ENCODE data around the gene TTBK1. TPM values are rescaled to one million over a fixed set of nuclear protein-coding genes. Genes with fewer than 3 reads are reported as not detected.

The TTBK1 gene
- total and polyA plus RNA-seq, 2 donors from 2014 or later: 0.26 to 0.31 TPM

- H3K27ac ChIP-seq (ENCODE audit: low read depth in 2 of 2, low read length in 2 of 2): no peak overlapping the region
- H3K9ac ChIP-seq (ENCODE audit: low read length in 3 of 3): no peak overlapping the region
- no peak overlapping the region for H3K4me3 ChIP-seq (ENCODE audit: low read length in 3 of 3)
- FAIRE-seq (no peak), DNase-seq (peak in 2 of 5 donors; percentile 31 to 60)
- no peaks in the 10 kb centered on the region for H3K36me3 ChIP-seq (ENCODE audit: control insufficient read depth in 2 of 3, insufficient read depth in 3 of 3, low read length in 3 of 3)
- intact Hi-C loops (cut with DNase I): no loop called here
- no peaks in the 10 kb centered on the region for H3K4me1 ChIP-seq (ENCODE audit: control insufficient read depth in 2 of 3, insufficient read depth in 2 of 3, low read depth in 1 of 3, low read length in 3 of 3)
- no peak for TF ChIP-seq CTCF (IDR thresholded peaks at IDR 0.05; ENCODE audit: borderline replicate concordance, extremely low read depth, insufficient read depth)
- H3K9me3 ChIP-seq (ENCODE audit: control insufficient read depth in 2 of 3, insufficient read depth in 1 of 3, low read length in 3 of 3): no peaks in the 10 kb centered on the region
- H3K27me3 ChIP-seq (ENCODE audit: control insufficient read depth, insufficient read depth, low read length): no peaks in the 10 kb centered on the region
Measured at GRCh38 chr6:43284991-43285781, 41.9 kb downstream of the TTBK1 start.

DNA sequence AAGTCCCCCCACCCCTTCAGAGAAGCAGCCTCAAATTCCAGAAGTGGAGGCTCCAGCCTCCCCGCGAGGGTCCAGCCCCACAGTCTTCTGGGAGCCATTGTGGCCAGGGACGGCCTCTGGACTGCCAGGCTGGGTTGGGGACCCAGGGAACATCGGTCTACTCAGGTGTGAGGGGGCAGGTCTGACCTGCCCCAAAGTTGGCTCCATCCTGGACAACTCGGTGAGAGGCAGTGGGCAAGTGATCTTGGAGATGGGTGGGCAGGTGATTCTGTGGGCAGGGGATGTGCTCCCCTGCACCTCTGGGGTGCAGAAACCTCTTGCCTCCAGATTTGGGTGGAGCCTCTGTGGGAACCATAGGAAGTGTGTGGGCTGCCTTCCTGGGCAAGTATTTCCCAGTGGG, 42.6 kb downstream of the TTBK1 start:
- Histone ChIP-seq H3K9ac (ENCODE audit: low read length in 3 of 3) (no peak overlapping the region), H3K4me3 (ENCODE audit: low read length in 3 of 3) (no peak overlapping the region), H3K4me1 (ENCODE audit: control insufficient read depth in 2 of 3, insufficient read depth in 2 of 3, low read depth in 1 of 3, low read length in 3 of 3) (no peaks in the 10 kb centered on the region), H3K27me3 (ENCODE audit: control insufficient read depth, insufficient read depth, low read length) (no peaks in the 10 kb centered on the region), H3K36me3 (ENCODE audit: control insufficient read depth in 2 of 3, insufficient read depth in 3 of 3, low read length in 3 of 3) (no peaks in the 10 kb centered on the region), H3K9me3 (ENCODE audit: control insufficient read depth in 2 of 3, insufficient read depth in 1 of 3, low read length in 3 of 3) (no peaks in the 10 kb centered on the region), H3K27ac (ENCODE audit: low read depth in 2 of 2, low read length in 2 of 2) (no peak overlapping the region)
- DNase-seq (peak in 1 of 5 donors; percentile 52), FAIRE-seq (no peak)
- TF ChIP-seq CTCF (IDR thresholded peaks at IDR 0.05; ENCODE audit: borderline replicate concordance, extremely low read depth, insufficient read depth): no peak
- intact Hi-C loops (cut with DNase I): no loop called here

DNA sequence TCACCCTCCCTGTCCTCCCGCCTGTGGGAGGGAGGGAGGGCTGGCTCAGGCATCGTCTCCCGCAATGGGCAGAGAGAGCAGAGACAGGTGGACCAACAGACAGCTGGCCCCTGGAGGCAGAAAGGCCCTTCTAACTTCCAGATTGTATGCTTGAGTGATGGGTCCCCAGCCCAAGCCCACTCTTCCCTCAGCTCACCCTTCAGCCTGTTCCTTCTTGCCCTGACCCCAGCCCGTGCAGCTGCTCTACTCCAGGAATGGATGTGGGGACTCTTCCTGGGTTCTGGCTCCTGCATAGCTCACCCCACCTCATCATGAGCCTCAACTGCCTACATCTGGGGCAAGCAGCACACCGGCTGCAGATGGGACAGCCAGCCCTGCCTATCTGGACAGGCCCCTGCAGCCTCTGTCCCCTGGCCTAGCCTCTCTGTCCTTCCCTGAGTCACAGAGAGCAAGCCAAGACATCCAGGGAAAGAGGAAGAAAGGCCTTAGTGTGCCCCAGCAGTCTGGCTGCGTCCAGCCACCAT, 43.2 kb downstream of the TTBK1 start:
- Histone ChIP-seq H3K27me3 (ENCODE audit: control insufficient read depth, insufficient read depth, low read length) (no peaks in the 10 kb centered on the region), H3K4me1 (ENCODE audit: control insufficient read depth in 2 of 3, insufficient read depth in 2 of 3, low read depth in 1 of 3, low read length in 3 of 3) (no peaks in the 10 kb centered on the region), H3K36me3 (ENCODE audit: control insufficient read depth in 2 of 3, insufficient read depth in 3 of 3, low read length in 3 of 3) (no peaks in the 10 kb centered on the region), H3K9me3 (ENCODE audit: control insufficient read depth in 2 of 3, insufficient read depth in 1 of 3, low read length in 3 of 3) (no peaks in the 10 kb centered on the region), H3K27ac (ENCODE audit: low read depth in 2 of 2, low read length in 2 of 2) (no peak overlapping the region), H3K4me3 (ENCODE audit: low read length in 3 of 3) (no peak overlapping the region), H3K9ac (ENCODE audit: low read length in 3 of 3) (no peak overlapping the region)
- TF ChIP-seq CTCF (IDR thresholded peaks at IDR 0.05; ENCODE audit: borderline replicate concordance, extremely low read depth, insufficient read depth): no peak
- intact Hi-C loops (cut with DNase I): no loop called here
- FAIRE-seq: no peak
- peak in 1 of 5 donors; percentile 41 for DNase-seq

Measured in kidney (tissue), 14 donors.